A549 treated with AZD9567 at 1 μM for 4 hours (cell line): Measurements from ENCODE around the gene ZCCHC8. TPM values are rescaled to one million over a fixed set of nuclear protein-coding genes. Genes with fewer than 3 reads are reported as not detected.

Source experiments
- total RNA-seq: library from RNA; stranded (reverse); fragments of 200-300 nt; extraction: Qiagen RNA extraction; gene quantifications from 5 replicates; pipeline ENCODE4 v1.2.3, GENCODE V29; 2022; ENCODE audit not compliant: insufficient read depth

ZCCHC8 gene
- total RNA-seq: 20.7 to 23.0 TPM (median 21.7 TPM) in 5 replicates

GRCh38 chr12:122500685-122501488 is at the start of gene ZCCHC8:
Gene ZCCHC8, minus strand, starts transcription at chr12:122500932. Its CDS starts 92 bp downstream, at chr12:122500840.

DNA sequence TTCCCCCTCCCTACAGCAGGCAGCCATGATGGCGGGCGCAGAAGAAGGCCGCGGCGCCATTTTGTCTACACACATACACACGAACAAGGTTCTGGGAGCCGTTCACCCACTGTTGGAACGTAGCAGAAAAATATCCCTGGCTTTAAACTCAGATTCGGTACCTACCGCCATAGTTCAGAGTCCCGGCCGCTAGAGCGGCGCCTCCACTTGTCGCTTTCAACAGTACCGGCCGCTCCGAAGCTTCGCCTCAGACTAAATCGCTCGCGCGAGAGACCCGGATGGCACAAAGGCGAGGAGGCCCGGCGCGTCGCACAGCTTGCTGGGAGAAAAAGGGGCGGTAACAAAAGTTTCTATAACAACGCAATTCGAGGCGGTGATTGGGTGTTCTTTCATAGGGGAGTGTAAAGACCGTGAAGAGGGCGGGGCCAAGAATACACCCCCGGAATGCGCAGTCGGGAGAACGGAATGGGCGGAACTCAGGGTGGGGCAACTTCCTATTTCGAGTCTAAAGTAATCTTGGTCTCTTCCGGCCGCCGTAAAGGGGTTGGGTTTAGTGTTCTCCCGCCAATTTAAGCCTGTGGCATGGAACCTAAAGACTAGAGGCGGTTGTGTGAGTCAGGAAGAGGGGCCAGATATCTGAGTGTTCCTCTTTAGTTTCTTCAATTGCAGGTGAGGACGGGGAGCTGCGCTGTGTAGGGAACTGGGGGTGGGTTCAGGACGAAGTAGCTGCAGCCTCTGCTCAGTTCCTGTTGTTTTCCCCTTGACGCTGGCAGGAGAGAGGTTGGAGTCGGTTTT is 26.1 kb upstream of the ZCCHC8 start, which contains the start of the genes KNTC1 and RSRC2:
TSS of gene KNTC1 (plus strand) at position 567 of the 795 bp plus-strand sequence. CDS start 2,815 bp downstream, outside the sequence.
TSS of gene RSRC2 (minus strand) at position 254 of the 795 bp plus-strand sequence. CDS start at position 171, 83 bp downstream.

GRCh38 chr12:122421821-122422729 is 78.7 kb downstream of the ZCCHC8 start, which contains the start of gene CLIP1:
Gene CLIP1, minus strand, starts transcription at chr12:122422669. Its CDS starts 42,217 bp downstream, at chr12:122380452.

Other genes starting within 250 kb of the ZCCHC8 start
- gene VPS33A, start 234.4 kb downstream of the ZCCHC8 start, total RNA-seq: 16.6 to 18.2 TPM (median 17.8 TPM) in 5 replicates
- gene CLIP1, start 78.3 kb downstream of the ZCCHC8 start, total RNA-seq: 31.8 to 55.6 TPM (median 33.3 TPM) in 5 replicates
- gene RSRC2, start 26.0 kb upstream of the ZCCHC8 start, total RNA-seq: 50.9 to 62.6 TPM (median 61.3 TPM) in 5 replicates
- gene KNTC1, start 26.3 kb upstream of the ZCCHC8 start, total RNA-seq: 13.0 to 24.0 TPM (median 22.2 TPM) in 5 replicates
- gene HCAR2, start 202.4 kb upstream of the ZCCHC8 start, total RNA-seq: 0.06 to 0.08 TPM in 2 of 5 replicates, not detected in the others
- 0.06 TPM in 1 of 5 replicates, not detected in the others for gene HCAR3, start 215.9 kb upstream of the ZCCHC8 start, total RNA-seq
- gene HCAR1, start 229.9 kb upstream of the ZCCHC8 start, total RNA-seq: 0.02 to 0.03 TPM (median 0.02 TPM) in 3 of 5 replicates, not detected in the others